Activated B cell treated with CpG ODN at 0.5 μM for 24 hours (primary cell): ENCODE measurements around the gene EFNA5. TPM values are rescaled to one million over a fixed set of nuclear protein-coding genes. Genes with fewer than 3 reads are reported as not detected.

ENCODE experiments used
- ATAC-seq: fragments of 200-7000 bp; cut with Tn5 transposase; one replicate; pipeline ENCODE4 v1.10.0; 2021; ENCODE audit warnings: low read depth, mild to moderate bottlenecking, moderate library complexity
- CTCF ChIA-PET: fragments of 350-600 bp; sonication (Branson Sonifier 250); formaldehyde crosslinking; loops from one replicate; lab custom pipeline; 2021; ENCODE audit warnings: antibody characterized with exemption; lab: Charles Lee
- POLR2A ChIA-PET: fragments of 350-600 bp; sonication (Branson Sonifier 250); formaldehyde crosslinking; loops from one replicate; lab custom pipeline; 2021; ENCODE audit warnings: antibody characterized with exemption; lab: Charles Lee
- DNase-seq: peaks from one replicate; pipeline ENCODE4 v3.0.0; 2022
- H3K27ac Mint-ChIP-seq: one replicate; pipeline ENCODE4 v1.8.0; 2020; ENCODE audit warnings: mixed read lengths
- H3K27me3 Mint-ChIP-seq: one replicate; pipeline ENCODE4 v1.8.0; 2021; ENCODE audit warnings: mixed read lengths
- H3K36me3 Mint-ChIP-seq: one replicate; pipeline ENCODE4 v1.8.0; 2021; ENCODE audit warnings: low read depth, mixed read lengths
- H3K4me1 Mint-ChIP-seq: one replicate; pipeline ENCODE4 v1.8.0; 2021; ENCODE audit warnings: mixed read lengths
- H3K4me3 Mint-ChIP-seq: one replicate; pipeline ENCODE4 v1.8.0; 2020; ENCODE audit warnings: mild to moderate bottlenecking, mixed read lengths
- H3K9me3 Mint-ChIP-seq: one replicate; pipeline ENCODE4 v1.8.0; 2020; ENCODE audit warnings: mixed read lengths
- intact Hi-C: fragments of 100-400 bp; cut with micrococcal nuclease; formaldehyde crosslinking; loops from one replicate; pipeline ENCODE4 v1.15.1; 2024
- total RNA-seq: library from RNA; stranded (reverse); gene quantifications from 2 replicates; pipeline ENCODE4 v1.2.3, GENCODE V29; 2022
- TF ChIP-seq, protein P1 (sequence below): fragments of 200-600 bp; IDR thresholded peaks from one replicate; pipeline ENCODE4 v1.8.0; 2022; ENCODE audit warnings: antibody characterized with exemption, mild to moderate bottlenecking

Gene EFNA5
- total RNA-seq, 1 donor from 2014 or later = not detected

DNA sequence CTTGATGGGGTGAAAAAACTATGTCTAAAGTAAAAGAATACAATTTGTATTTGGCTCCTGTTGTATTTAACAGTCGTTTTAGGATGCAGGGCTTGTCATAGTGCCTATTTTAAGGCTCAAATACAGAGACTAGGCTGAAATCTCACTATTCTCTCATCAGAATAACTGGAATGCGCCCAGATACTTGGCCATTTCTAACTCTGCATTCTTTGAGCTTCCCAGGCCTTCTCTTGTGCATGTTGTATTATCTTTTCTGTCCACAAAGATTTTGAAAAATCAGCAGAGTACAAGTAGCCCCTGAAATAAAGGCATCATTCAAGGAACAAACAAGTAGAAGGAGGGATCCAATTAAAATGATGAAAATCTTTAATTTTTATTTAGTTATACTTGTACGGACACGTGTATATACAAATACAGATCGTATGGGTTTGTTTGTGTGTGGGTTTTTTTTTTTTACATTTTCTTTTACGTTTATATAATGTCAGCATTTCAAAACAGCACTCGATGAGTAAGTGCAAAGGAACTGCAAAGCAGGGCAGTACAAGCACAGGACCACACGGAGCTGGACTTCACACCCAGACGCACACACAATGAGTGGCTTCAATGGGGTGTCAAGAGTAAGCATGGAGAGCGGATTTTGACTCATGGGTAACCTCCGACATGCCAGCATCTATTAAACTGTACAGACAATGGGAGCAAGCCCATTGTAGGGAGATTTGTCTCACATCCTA, 294.0 kb downstream of the EFNA5 start:
- H3K4me3 Mint-ChIP-seq = no peak overlapping the region
- no peak for ATAC-seq
- ChIA-PET POLR2A (no interaction called here), CTCF (no interaction called here)
- TF ChIP-seq, protein P1, sequence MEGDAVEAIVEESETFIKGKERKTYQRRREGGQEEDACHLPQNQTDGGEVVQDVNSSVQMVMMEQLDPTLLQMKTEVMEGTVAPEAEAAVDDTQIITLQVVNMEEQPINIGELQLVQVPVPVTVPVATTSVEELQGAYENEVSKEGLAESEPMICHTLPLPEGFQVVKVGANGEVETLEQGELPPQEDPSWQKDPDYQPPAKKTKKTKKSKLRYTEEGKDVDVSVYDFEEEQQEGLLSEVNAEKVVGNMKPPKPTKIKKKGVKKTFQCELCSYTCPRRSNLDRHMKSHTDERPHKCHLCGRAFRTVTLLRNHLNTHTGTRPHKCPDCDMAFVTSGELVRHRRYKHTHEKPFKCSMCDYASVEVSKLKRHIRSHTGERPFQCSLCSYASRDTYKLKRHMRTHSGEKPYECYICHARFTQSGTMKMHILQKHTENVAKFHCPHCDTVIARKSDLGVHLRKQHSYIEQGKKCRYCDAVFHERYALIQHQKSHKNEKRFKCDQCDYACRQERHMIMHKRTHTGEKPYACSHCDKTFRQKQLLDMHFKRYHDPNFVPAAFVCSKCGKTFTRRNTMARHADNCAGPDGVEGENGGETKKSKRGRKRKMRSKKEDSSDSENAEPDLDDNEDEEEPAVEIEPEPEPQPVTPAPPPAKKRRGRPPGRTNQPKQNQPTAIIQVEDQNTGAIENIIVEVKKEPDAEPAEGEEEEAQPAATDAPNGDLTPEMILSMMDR = no peak
- H3K27ac Mint-ChIP-seq = no peak overlapping the region
- peaks cover 10% of the 10 kb centered on the region for H3K4me1 Mint-ChIP-seq
- H3K36me3 Mint-ChIP-seq = no peaks in the 10 kb centered on the region
- no peaks in the 10 kb centered on the region for H3K27me3 Mint-ChIP-seq
- DNase-seq = no peak
- intact Hi-C loops = no loop called here
- no peaks in the 10 kb centered on the region for H3K9me3 Mint-ChIP-seq

DNA sequence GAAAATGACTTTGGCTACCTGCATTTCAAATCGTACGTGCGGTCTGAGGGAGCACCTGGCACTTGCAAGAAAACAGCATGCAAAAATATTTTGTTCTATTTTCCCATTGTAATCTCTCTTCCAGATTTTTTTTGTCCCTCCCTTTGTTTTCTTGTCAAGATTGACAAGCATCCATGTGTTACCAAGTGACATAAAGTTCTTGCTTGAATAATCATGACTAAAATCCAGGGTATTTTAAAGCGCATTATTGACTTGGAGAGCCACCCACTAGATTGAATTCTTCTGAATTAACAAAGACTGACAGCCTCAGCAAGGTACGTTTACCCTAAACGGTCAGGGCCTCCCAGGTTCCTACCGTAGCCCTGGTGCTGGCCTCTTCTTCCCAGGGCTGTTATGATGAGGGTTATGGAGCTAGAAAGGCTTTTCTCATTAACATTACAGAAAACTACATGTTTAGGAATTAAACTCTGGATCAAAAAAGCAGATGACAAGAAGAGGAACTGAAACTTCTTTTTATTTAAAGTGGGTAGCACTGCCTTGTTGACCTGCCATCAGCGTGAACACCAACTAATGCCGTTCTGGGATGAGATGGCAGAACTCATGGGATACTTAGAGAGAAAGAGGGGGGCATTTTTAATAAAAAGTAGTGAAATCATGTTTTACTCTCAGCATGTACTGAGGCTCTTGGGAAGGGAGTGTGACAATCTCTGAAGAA, 297.0 kb downstream of the EFNA5 start:
- intact Hi-C loops = no loop called here
- DNase-seq (no peak), ATAC-seq (no peak)
- Mint-ChIP-seq H3K4me1 (peaks cover 10% of the 10 kb centered on the region), H3K4me3 (no peak overlapping the region), H3K27ac (no peak overlapping the region), H3K27me3 (no peaks in the 10 kb centered on the region), H3K36me3 (no peaks in the 10 kb centered on the region), H3K9me3 (no peaks in the 10 kb centered on the region)
- ChIA-PET CTCF (no interaction called here), POLR2A (no interaction called here)
- TF ChIP-seq, protein P1 = no peak

DNA sequence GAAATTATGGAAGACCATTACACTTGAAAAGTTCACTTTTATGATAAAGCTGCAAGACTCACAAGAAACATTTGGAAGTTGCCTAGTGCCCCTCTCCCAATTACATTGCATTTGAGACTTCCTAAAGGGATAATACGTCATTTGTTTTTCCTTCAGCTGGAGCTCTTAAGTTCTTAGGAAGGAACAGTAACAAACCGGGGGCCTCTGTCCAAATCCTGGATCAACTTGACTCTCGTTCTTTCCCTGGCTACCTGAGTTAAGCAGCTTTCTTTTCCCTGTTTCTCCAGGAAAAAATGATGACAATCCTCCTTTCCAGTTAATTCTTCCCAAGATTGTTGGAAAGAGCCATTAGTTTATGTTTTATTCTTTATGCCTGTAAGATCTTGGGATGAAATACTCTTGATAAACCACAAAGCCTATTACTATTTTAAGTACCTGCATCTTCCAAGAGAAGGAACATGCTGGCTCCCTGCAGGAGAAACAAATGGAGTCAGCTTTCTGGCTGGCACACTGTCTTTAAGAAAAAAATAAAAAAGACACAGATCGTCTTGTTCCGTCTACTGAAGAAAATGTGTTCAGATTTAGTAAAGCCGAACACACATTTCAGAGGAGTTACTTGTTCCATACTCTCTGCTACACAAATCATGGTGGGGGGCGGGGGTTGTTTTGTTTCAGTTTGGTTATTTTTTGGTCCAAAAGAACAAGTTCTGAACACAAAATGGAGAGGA, 297.9 kb downstream of the EFNA5 start:
- no peak for ATAC-seq
- Mint-ChIP-seq H3K27me3 (no peaks in the 10 kb centered on the region), H3K27ac (no peak overlapping the region), H3K9me3 (no peaks in the 10 kb centered on the region), H3K36me3 (no peaks in the 10 kb centered on the region), H3K4me3 (no peak overlapping the region), H3K4me1 (peaks cover 10% of the 10 kb centered on the region)
- DNase-seq = no peak
- TF ChIP-seq, protein P1 = no peak
- intact Hi-C loops = no loop called here
- CTCF ChIA-PET = no interaction called here
- POLR2A ChIA-PET = no interaction called here

DNA sequence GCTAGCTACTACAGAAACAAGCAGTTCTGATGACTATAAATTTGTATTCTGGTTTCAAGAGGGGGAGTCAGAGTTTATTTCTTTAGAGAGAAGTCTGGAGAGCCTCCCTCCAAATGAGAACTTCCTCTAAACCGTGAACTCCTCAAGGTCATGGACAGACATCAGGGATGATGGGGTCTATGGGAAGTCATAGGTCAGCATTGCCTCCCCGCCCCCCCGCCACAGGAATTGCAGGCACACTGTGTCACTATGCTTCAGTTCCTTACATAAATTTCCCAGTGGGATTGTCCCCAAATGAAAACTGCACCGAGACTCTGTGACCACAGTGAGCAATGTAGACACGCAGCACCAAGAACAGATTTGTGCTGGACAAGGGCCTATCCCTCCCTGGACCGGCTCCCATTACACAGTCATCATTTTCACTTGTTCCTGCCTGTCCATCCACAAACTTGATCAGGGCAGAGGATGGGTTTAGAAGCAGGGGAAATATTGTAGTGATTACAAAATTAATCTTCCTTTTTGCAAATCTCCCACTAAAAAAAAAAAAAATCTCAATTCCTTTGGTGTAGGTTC, 300.3 kb downstream of the EFNA5 start:
- intact Hi-C loops = no loop called here
- H3K9me3 Mint-ChIP-seq = no peaks in the 10 kb centered on the region
- DNase-seq (no peak), ATAC-seq (no peak)
- no peak overlapping the region for H3K4me3 Mint-ChIP-seq
- H3K27me3 Mint-ChIP-seq = peaks cover 3% of the 10 kb centered on the region
- no peaks in the 10 kb centered on the region for H3K36me3 Mint-ChIP-seq
- H3K4me1 Mint-ChIP-seq = peaks cover 16% of the 10 kb centered on the region
- H3K27ac Mint-ChIP-seq = no peak overlapping the region
- POLR2A ChIA-PET = no interaction called here
- CTCF ChIA-PET = no interaction called here
- TF ChIP-seq, protein P1 = no peak

DNA sequence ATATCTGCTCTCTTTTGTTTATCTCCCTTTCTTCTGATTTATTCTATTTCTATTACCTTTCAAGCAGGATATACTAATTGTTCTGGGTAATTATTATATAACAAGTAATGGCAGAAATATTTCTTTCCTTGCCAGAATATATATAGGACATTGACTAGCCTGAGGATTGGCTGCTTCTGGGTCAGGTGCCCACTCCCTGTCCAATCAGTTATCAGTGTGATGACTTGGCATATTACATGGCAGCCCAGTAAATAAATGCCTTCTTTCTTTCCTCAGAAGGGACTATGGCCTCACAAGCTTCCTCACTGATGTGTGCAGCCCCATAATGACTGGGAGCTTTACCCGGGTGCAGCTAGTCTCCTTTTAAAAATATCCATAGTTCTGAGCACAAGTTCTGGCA, 301.1 kb downstream of the EFNA5 start:
- DNase-seq = no peak
- intact Hi-C loops = no loop called here

More for the DNA sequence above, 301.1 kb downstream of the EFNA5 start:
- no peak overlapping the region for H3K27ac Mint-ChIP-seq
- POLR2A ChIA-PET = no interaction called here
- no peak for ATAC-seq
- no peaks in the 10 kb centered on the region for H3K36me3 Mint-ChIP-seq
- peaks cover 3% of the 10 kb centered on the region for H3K27me3 Mint-ChIP-seq
- H3K4me1 Mint-ChIP-seq = peaks cover 18% of the 10 kb centered on the region
- CTCF ChIA-PET = no interaction called here
- no peak overlapping the region for H3K4me3 Mint-ChIP-seq
- TF ChIP-seq, protein P1 = no peak
- H3K9me3 Mint-ChIP-seq = no peaks in the 10 kb centered on the region
